ENCODE results near the gene PKNOX1.
"Not testable (repeated sequence)": the region's sequence is repeated elsewhere in the genome, so short reads cannot be mapped to it uniquely, and the experiment has no call there.

- not testable (repeated sequence) for TF ChIP-seq CTCF (conservative IDR thresholded peaks at IDR 0.05; ENCODE audit: low read length); EZH2phosphoT487 (IDR thresholded peaks at IDR 0.05; ENCODE audit: borderline replicate concordance)
These were observed 63.7 kb downstream of the PKNOX1 start for GRCh38 chr21:43037918-43038658.
